GM23338 (cell line): ENCODE measurements around the gene ANKH.

Experiments used
- CREB1 ChIP-seq: fragments of 250-450 bp; sonication (Bioruptor Pico); IDR thresholded peaks from 2 replicates; pipeline ENCODE4 v1.5.0; 2020; ENCODE audit warnings: low read depth, mild to moderate bottlenecking, moderate library complexity
- EZH2 ChIP-seq: fragments of 200-600 bp; sonication (generic); IDR thresholded peaks from one replicate; pipeline ENCODE4 v1.8.0; 2017; ENCODE audit warnings: antibody characterized with exemption, mild to moderate bottlenecking, low read depth; ENCODE audit not compliant: unreplicated experiment
- EZH2phosphoT487 ChIP-seq: fragments of 200-600 bp; sonication (generic); IDR thresholded peaks from one replicate; pipeline ENCODE4 v1.8.1; 2018; ENCODE audit warnings: antibody characterized with exemption; ENCODE audit not compliant: unreplicated experiment
- POLR2AphosphoS5 ChIP-seq: IDR thresholded peaks from 2 replicates; pipeline ENCODE4 v1.6.1; 2016; ENCODE audit warnings: antibody characterized with exemption, low read depth
- TF ChIP-seq, protein P1 (sequence below), 2 experiments: fragments of 200-600 bp in 1 of 2; sonication (generic) in 1 of 2; conservative IDR thresholded peaks; 2 replicates each; pipeline versions ENCODE4 v1.5.1 to v1.6.1; 2016 to 2017; ENCODE audit warnings: antibody characterized with exemption in 2 of 2, low read depth in 2 of 2, mild to moderate bottlenecking in 2 of 2, moderate library complexity in 1 of 2
- TF ChIP-seq, protein P2 (sequence below): IDR thresholded peaks from one replicate; pipeline ENCODE4 v1.6.1; 2018; ENCODE audit warnings: antibody characterized with exemption; ENCODE audit not compliant: unreplicated experiment

DNA sequence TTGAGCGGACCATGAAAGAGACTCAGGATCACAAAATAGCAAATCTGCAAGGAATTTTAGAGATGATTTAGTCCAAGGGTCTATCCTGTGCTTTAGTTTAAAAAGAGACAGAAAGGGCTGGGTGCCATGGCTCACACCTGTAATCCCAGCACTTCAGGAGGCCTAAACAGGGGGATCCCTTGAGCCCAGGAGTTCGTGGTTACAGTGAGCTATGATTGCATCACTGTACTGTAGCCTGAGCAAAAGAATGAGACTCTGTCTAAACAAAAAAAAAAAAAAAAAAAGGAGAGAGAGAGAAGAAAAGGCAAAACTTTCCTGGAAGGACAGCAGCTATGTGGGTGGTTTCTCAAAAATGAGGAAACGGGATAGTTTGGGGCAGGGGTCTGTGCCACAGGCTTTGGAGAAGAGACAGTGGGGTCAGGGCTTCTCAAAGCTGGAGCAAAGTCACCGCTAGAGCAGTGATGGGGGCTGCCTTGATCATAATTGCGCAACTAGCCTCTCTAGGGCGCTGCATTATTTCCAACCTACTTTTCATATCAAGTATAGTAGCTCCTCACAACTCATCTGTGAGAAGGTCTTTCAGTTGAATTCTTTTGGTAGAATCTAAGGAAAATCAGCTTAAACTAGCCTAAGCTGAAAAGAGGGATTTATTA lies 8.5 kb upstream of the ANKH start:
- TF ChIP-seq POLR2AphosphoS5 (no peak), EZH2 (no peak), EZH2phosphoT487 (no peak), CREB1 (CRISPR knock-in tag) (no peak)
- TF ChIP-seq, protein P1, sequence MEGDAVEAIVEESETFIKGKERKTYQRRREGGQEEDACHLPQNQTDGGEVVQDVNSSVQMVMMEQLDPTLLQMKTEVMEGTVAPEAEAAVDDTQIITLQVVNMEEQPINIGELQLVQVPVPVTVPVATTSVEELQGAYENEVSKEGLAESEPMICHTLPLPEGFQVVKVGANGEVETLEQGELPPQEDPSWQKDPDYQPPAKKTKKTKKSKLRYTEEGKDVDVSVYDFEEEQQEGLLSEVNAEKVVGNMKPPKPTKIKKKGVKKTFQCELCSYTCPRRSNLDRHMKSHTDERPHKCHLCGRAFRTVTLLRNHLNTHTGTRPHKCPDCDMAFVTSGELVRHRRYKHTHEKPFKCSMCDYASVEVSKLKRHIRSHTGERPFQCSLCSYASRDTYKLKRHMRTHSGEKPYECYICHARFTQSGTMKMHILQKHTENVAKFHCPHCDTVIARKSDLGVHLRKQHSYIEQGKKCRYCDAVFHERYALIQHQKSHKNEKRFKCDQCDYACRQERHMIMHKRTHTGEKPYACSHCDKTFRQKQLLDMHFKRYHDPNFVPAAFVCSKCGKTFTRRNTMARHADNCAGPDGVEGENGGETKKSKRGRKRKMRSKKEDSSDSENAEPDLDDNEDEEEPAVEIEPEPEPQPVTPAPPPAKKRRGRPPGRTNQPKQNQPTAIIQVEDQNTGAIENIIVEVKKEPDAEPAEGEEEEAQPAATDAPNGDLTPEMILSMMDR (conservative IDR thresholded peaks at IDR 0.05; ENCODE audit: low read depth in 2 of 2) = no peak
- TF ChIP-seq, protein P2, sequence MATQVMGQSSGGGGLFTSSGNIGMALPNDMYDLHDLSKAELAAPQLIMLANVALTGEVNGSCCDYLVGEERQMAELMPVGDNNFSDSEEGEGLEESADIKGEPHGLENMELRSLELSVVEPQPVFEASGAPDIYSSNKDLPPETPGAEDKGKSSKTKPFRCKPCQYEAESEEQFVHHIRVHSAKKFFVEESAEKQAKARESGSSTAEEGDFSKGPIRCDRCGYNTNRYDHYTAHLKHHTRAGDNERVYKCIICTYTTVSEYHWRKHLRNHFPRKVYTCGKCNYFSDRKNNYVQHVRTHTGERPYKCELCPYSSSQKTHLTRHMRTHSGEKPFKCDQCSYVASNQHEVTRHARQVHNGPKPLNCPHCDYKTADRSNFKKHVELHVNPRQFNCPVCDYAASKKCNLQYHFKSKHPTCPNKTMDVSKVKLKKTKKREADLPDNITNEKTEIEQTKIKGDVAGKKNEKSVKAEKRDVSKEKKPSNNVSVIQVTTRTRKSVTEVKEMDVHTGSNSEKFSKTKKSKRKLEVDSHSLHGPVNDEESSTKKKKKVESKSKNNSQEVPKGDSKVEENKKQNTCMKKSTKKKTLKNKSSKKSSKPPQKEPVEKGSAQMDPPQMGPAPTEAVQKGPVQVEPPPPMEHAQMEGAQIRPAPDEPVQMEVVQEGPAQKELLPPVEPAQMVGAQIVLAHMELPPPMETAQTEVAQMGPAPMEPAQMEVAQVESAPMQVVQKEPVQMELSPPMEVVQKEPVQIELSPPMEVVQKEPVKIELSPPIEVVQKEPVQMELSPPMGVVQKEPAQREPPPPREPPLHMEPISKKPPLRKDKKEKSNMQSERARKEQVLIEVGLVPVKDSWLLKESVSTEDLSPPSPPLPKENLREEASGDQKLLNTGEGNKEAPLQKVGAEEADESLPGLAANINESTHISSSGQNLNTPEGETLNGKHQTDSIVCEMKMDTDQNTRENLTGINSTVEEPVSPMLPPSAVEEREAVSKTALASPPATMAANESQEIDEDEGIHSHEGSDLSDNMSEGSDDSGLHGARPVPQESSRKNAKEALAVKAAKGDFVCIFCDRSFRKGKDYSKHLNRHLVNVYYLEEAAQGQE = no peak
